IPS-18c (cell line): ENCODE results near the gene CIT.

ENCODE experiments used
- H3K4me3 ChIP-seq: 2 replicates; pipeline ENCODE4 v1.7.0; 2013; ENCODE audit warnings: low read depth, mild to moderate bottlenecking, low read length, moderate library complexity; ENCODE audit not compliant: insufficient read depth
- H3K9me3 ChIP-seq: one replicate; pipeline ENCODE4 v1.6.1; 2013; ENCODE audit warnings: mild to moderate bottlenecking, low read length, moderate library complexity; ENCODE audit not compliant: control insufficient read depth, insufficient read depth

CIT gene

DNA sequence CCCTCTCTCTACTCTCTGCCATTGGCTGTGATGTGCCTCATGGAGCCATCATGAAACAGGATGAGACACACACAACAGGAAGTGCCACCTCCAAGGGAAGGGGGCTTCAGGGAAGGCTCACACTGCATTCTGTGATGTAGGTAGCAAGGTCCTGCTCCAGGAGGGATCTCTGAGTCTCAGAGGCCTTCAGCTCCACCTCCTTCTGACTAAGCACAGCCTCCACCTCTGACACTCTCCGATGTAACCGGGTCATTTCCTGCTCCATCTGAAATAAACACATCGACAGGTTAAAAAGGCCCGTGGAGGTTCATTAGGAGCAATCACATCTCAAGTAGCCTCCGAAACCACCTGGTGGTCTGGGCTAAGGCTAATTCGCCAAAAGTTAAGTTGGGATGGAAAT is 93.3 kb downstream of the CIT start:
- Histone ChIP-seq H3K9me3 (no peaks in the 10 kb centered on the region), H3K4me3 (no peak overlapping the region)

DNA sequence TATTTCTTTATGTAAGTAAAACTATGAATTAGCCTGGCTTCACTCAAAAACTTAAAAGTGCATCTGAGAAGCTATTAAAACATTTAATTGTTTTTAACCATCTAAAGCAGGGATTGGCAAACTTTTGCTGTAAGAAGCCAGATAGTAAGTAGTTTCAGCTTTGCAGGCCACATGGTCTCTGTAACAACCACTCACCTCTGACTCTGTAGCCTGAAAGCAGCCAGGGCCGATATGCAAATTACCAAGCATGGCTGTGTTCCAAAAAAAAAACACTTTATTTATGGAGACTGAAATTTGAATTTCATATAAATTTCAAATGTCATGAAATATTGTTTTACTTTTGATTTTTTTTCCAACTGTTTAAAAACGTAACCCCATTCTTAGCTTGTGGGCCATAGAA is 95.3 kb downstream of the CIT start:
- Histone ChIP-seq H3K4me3 (no peak overlapping the region), H3K9me3 (no peaks in the 10 kb centered on the region)

DNA sequence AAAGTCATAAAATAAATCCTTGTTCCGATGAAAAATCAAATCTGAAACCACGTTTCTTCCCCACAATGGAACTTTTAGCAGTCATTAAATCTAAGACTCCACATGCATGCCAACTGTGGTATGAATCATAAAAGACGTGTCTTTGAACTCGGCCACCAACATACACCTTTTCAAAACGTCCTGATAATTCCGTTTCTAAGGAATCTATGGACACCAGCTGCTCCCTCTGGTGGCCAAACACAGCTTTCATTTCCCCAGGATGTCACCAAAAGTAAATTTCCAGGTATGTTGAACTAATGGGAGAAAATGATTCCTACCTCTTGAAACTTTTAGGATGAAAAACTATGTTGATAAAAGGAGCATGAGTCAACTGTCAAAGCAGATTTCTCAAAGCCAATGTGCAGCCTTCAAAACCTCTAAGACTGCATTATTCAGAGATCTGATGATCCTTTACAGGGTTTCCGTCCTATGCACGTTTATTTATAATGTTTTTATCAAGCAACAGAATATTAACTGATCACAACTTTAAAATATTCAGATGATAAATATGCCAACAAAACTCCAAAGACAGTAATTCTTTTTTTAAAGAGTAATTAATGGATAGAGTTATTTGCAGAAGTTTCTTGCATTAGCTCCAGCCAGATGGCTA is 96.2 kb downstream of the CIT start:
- no peaks in the 10 kb centered on the region for H3K9me3 ChIP-seq
- no peak overlapping the region for H3K4me3 ChIP-seq

DNA sequence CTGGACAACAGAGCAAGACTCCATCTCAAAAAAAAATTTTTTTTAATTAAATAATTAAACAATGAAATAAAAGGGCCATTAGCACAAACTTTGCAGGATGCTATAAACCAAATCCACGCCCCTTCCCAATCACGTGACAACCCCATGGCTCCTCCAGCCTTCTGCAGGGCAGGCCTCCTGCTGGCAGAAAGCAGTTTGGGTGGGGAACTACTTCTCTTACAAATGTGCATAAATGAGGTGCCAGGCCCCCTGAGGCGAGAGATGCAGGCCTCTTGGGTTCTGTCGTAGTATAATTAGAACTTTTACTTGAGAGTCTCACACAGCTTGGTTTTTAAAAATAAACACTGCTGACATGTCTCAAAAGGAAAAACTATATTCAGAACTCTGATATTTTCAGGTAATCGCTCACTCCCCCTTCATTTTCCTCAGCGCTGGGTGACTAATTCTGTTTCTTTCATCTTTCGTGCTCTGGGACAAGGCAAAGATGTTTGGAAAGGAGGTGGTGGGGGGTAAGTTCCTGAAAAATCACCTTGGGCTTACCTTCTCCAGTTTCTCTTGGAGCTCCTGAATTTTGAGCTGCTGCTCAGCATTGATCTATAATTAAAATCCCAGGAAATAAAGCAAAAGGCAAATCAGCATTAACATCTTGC is 101.7 kb downstream of the CIT start:
- no peaks in the 10 kb centered on the region for H3K9me3 ChIP-seq
- H3K4me3 ChIP-seq: no peak overlapping the region

DNA sequence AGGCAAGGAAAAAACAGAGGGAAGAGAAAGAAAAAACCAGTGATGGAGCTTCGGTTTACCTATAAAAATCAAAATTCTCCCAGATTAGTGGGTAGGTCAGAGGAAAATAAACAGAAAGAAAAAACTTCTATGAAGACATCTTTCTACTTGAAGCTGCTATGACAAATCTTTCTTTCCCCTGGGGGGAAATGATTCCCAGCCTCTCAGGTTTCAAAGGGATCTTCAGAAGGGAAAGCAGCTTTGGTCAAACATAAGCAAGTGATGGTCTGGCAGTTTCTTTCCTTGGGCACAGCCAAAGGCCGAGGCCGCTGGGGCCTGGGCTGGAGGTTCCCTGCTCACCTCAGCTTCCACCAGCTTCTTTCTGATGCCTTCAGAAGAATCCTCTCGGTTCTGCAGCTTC is 104.7 kb downstream of the CIT start:
- Histone ChIP-seq H3K9me3 (no peaks in the 10 kb centered on the region), H3K4me3 (no peak overlapping the region)

DNA sequence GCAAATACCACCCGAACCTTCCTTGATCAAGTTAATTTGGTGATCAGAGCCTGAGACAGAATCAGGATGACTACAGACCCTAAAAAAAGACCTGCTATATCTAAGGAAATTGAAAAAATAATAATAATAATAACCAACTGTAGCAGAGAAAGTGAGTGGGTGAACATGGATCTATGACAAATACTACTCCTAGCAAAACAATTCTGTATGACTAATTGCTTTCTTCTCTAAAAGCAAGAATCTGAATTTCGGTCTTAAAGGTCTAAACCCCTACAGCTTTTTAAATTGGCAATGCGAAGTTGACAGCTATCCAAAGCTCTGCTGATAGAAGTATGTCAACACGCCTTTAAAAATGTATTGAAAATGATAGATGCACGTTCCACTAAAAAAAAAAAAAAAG is 107.0 kb downstream of the CIT start:
- no peak overlapping the region for H3K4me3 ChIP-seq

DNA sequence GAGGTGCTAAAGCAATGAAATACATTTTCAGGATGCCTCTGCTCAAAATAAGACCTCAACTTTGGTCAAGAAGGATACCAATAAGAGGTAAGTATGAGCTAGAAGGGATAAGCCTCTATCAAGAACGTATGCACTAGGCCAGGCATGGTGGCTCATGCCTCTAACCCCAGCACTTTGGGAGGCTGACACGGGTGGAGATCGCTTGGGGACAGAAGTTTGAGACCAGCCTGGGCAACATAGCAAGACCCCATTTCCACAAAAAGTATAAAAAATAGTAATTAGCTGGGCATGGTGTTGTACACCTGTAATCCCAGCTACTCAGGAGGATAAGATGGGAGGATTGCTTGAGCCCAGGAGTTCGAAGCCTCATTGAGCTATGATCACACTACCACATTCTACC is 114.5 kb downstream of the CIT start:
- H3K4me3 ChIP-seq: no peak overlapping the region
- H3K9me3 ChIP-seq: no peaks in the 10 kb centered on the region

More for the DNA sequence above, 107.0 kb downstream of the CIT start:
- H3K9me3 ChIP-seq: no peaks in the 10 kb centered on the region

DNA sequence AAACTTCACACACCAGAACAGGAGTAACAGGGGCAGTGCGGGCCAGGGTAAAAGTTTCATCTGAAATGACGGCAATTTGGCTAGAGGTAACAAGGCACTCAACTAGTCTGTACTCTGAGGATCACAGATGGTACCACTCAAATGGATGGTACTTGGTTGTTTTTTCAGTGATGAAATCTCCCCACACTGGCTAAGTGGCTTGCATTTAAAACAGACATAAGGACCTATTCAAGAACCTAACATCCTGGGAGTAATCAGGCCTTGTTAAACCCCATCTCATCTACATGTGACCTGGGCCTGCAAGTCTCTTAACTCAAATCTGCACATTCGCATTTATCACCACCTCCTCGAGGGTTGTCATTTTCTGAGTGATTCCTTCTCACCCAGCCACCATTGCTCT is 118.4 kb downstream of the CIT start:
- H3K4me3 ChIP-seq: no peak overlapping the region
- H3K9me3 ChIP-seq: no peaks in the 10 kb centered on the region

DNA sequence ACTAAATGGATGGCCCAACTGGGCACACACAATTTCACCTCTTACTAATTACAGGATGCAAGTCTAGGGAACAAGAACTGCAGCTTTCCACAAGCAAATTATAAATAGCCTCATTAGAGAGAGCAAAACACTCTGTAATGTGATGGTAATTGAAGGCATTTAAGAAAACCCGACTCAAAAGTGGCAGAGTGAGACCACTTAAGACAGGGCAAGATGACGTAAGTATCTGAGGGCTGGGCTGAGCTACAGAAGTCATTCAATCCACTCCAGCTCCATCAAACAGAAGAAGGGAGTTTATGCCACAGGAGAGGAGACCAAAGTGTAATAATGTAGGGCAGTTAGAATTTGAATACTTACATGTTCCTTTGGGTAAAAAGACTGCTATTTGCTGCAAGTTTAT is 118.9 kb downstream of the CIT start:
- no peaks in the 10 kb centered on the region for H3K9me3 ChIP-seq
- H3K4me3 ChIP-seq: no peak overlapping the region

DNA sequence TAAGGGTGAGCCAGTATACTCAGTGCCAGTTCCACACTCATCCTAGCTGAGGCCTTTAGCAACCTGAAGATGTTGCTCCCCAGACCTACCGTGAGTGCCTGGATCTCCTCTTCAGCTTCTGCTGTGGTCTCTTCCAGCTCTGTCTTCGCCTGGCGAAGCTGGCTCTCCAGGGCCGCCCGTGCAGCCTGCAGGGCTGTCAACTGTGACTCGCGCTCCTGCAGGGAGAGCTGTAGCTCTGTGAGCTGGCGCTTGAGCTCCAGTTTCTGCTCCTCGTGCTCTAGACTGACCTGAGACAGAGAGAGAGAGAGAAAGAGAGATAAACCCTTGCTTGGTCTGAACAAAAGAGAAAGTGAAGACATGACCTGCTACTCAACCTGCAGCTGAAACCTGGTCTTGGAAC is 125.2 kb downstream of the CIT start:
- H3K4me3 ChIP-seq: no peak overlapping the region

DNA sequence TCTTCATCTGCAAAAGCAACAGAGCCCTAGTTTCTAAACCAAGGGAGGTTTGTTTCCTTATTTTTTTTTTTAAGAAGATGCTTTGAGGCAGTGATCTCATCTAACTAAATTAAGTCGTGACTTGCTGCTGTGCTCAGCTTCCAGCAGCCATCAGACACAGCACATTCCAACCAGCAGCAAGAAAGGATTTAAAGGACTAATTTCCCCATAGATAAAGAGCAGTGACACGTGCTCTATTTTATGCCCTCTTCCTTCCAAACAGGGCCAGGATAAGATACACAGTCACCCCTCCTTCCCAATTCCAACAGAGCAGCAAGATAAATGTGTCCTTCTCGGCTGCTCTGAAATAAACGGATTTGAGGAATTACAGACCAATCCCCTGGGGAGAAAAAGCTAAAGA is 127.5 kb downstream of the CIT start:
- no peak overlapping the region for H3K4me3 ChIP-seq

More for the DNA sequence above, 125.2 kb downstream of the CIT start:
- H3K9me3 ChIP-seq: no peaks in the 10 kb centered on the region

DNA sequence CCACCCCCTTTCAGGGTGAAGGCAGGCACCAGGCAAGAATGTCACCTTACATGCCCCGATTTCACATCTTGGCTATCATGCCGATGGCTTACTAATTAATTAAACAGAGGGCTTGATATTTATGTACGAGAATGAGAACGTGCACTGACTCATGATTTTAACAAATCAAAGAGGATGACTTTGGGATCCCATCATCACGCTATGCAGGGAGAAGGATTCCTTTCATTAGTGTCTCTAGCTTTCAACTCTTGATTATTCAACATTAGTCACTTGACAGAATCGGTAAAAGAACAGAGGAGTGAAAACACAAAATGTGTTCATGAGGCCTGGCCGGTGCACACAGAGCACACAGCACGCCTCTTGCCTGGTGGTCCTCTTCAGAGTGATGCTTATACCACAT is 128.6 kb downstream of the CIT start:
- Histone ChIP-seq H3K9me3 (no peaks in the 10 kb centered on the region), H3K4me3 (no peak overlapping the region)

More for the DNA sequence above, 127.5 kb downstream of the CIT start:
- no peaks in the 10 kb centered on the region for H3K9me3 ChIP-seq

DNA sequence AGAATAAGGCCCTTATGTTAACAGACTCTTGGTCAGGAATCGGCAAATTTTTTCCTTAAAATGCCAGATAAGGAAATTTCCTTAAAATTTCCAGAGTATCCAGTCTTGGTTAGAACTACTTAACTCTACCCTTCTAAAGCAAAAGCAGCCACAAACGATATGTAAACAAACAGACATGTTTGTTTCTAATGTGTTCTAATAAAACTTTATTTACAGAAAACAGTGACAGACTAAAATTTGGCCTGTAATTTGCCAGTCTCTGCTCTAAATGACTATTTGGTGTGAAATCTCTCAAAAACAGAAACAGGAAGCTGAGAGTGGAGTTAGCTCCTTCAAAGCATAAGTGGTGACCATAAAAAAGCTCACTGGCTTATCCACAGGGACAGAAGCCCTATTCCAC is 131.0 kb downstream of the CIT start:
- no peak overlapping the region for H3K4me3 ChIP-seq
- H3K9me3 ChIP-seq: no peaks in the 10 kb centered on the region

DNA sequence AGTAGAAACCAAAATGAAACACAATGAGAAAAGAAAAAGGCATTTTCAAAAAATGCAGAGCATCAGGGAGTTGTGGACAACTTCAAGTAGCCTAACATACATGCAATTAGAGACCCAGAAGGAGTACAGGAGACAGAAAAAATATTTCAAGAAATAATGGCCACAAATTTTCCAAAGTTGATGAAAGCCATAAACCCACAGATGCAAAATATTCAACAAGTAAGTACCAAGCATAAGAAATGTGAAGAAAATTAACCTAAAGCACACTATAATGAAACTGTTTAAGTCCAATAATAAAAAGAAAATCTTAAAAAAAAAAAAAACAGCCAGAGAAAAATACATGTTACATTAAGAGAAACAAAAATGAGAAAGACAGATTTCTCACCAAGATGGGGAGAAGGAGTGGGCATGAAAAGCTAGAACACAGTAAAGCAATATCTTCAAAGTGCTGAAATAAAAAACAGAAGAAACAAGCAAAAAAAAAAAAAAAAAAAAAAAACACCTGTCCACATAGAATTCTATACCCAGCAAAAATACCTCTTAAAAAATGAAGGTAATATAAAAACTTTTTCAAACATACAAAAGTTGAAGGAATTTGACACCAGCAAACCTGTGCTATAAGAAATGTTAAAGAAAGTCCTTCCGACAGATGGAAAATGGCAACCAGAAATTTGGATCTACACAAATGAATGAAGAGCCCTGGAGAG is 132.1 kb downstream of the CIT start:
- H3K9me3 ChIP-seq: no peaks in the 10 kb centered on the region
- H3K4me3 ChIP-seq: no peak overlapping the region

DNA sequence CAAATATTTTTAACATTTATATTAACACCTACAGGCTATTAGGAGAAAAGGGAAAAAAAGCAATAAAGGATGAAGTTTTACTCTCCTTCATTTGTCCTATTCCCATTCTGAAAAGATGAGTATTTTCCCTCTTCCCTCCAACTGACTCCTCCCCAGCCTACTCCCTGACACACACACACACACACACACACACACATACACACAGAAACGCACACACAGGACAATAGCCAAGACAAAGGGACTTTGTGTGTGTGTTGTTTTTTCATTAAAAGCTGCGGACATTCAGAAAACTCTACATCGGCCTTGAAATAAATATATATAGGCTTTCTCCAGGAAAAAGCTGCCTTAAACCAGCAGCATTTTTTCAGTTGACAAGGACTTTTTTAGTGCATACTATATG is 134.4 kb downstream of the CIT start:
- Histone ChIP-seq H3K9me3 (no peaks in the 10 kb centered on the region), H3K4me3 (no peak overlapping the region)

DNA sequence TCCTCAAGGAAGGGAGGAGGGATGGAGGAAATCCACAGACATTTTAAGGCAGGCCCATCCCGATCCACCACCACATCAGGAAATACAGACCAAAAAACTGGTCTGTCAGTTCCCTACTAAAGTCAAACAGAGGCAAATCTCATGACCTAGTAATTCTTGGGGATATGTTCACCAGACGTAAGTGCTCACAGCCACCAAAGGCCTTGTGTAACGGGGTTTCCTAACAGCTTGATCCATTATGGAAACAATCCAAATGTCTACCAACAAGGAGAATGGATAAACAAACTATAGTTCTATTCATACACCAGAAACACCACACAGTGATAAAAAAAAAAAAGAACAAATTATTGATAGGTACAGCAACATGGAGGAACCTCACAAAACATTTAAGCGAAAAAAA is 136.3 kb downstream of the CIT start:
- H3K4me3 ChIP-seq: no peak overlapping the region
- H3K9me3 ChIP-seq: no peaks in the 10 kb centered on the region

DNA sequence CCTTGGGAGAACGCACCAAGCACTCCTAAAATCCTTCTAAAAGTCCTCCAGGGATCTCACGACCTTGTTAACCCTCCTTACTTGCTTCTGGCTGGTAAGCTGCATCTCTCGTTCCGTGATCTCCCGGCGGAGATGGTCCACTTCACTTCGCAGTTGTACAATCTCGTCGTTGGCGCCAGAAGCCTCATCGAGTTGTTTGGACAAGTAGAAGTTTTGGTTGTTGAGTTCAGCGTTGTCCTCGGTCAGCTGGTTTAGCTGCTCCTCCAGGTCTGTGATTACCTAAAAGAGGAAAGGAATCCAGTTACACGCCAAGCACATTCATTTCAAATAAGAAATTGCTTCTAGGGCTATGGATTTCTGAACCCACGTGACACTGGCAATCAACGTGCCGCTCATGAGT is 142.0 kb downstream of the CIT start:
- no peak overlapping the region for H3K4me3 ChIP-seq
- no peaks in the 10 kb centered on the region for H3K9me3 ChIP-seq

DNA sequence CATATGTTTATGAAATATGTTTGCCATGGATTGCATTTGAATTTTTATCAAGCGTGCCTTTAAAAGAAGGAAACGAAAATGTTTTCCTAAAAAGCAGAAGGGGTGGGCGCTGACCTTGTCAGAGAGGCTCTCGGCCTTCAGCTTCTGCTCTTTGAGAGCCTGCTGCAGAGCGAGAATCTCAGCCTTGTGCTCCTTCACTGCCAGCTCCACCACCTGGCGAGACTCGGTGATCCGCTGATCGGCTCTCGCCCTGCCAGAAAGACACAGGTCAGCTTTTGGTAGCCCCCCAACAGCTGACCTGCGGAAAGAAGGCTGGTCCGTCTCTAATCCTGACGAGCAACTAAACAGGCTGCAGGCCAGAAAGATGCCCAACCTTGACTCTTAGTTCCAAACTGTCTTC is 146.7 kb downstream of the CIT start:
- no peaks in the 10 kb centered on the region for H3K9me3 ChIP-seq
- H3K4me3 ChIP-seq: no peak overlapping the region
